ENCODE results near the gene EML5.
"Not testable (repeated sequence)": the region's sequence is repeated elsewhere in the genome, so short reads cannot be mapped to it uniquely, and the experiment has no call there.

The EML5 gene

GRCh38 chr14:88791629-88792472 is 902 bp downstream of the EML5 start:
- peak in 1 of 3 donors; percentile 27 for DNase-seq
- ChIA-PET POLR2A (interaction anchor here (2.0 kb wide), 1 partner anchor 33 kb away, joined by 6 read pairs; the partner anchor contains the start of gene TTC8), CTCF (interaction anchor here (0.8 to 2.2 kb wide), 5 partner anchors 8 to 127 kb away, joined by 3 to 5 read pairs (median 3); no protein-coding TSS in a partner anchor)
- under 1% methylated on average over 38 of the region's 52 CpGs for WGBS (ENCODE audit: insufficient coverage)
- Histone ChIP-seq H3K4me3 (ENCODE audit: control insufficient read depth in 1 of 7, extremely low read depth in 1 of 7, insufficient read depth in 4 of 7, low read depth in 2 of 7, low read length in 6 of 7) (peak overlapping the region; percentile 55 to 91 (median 76)), H3K27ac (ENCODE audit: insufficient read depth in 1 of 2, low read depth in 1 of 2, low read length in 2 of 2, poor library complexity in 1 of 2, severe bottlenecking in 2 of 2) (no peak overlapping the region), H3K27me3 (replicated peaks in 2 of 5; ENCODE audit: control insufficient read depth in 4 of 5, insufficient read depth in 5 of 5, low read length in 4 of 5) (peaks cover 13 to 18% (median 14%) of the 10 kb centered on the region in 5 experiments), H3K4me1 (ENCODE audit: control extremely low read depth in 1 of 4, control insufficient read depth in 4 of 4, insufficient read depth in 4 of 4, low read length in 3 of 4) (peaks cover 0 to 18% (median 14%) of the 10 kb centered on the region in 4 experiments), H3K9me3 (ENCODE audit: control extremely low read depth in 1 of 5, control insufficient read depth in 4 of 5, insufficient read depth in 2 of 5, low read depth in 1 of 5, low read length in 4 of 5) (no peaks in the 10 kb centered on the region), H3K36me3 (ENCODE audit: control insufficient read depth in 4 of 4, insufficient read depth in 4 of 4, low read length in 3 of 4) (no peaks in the 10 kb centered on the region)

GRCh38 chr14:88791252-88791621 is 1.5 kb downstream of the EML5 start:
- H3K4me1 ChIP-seq (ENCODE audit: control extremely low read depth in 1 of 4, control insufficient read depth in 4 of 4, insufficient read depth in 4 of 4, low read length in 3 of 4): peaks cover 0 to 18% (median 14%) of the 10 kb centered on the region in 4 experiments
- no peak overlapping the region for H3K27ac ChIP-seq (ENCODE audit: insufficient read depth in 1 of 2, low read depth in 1 of 2, low read length in 2 of 2, poor library complexity in 1 of 2, severe bottlenecking in 2 of 2)
- H3K27me3 ChIP-seq (replicated peaks in 2 of 5; ENCODE audit: control insufficient read depth in 4 of 5, insufficient read depth in 5 of 5, low read length in 4 of 5): peaks cover 13 to 18% (median 14%) of the 10 kb centered on the region in 5 experiments
- no peaks in the 10 kb centered on the region for H3K9me3 ChIP-seq (ENCODE audit: control extremely low read depth in 1 of 5, control insufficient read depth in 4 of 5, insufficient read depth in 2 of 5, low read depth in 1 of 5, low read length in 4 of 5)
- DNase-seq: no peak
- whole genome bisulfite sequencing (ENCODE audit: insufficient coverage): no CpG with 5 or more reads among the region's 3 CpGs
- no peaks in the 10 kb centered on the region for H3K36me3 ChIP-seq (ENCODE audit: control insufficient read depth in 4 of 4, insufficient read depth in 4 of 4, low read length in 3 of 4)
- peak overlapping the region in 2 of 7 experiments; percentile 87 to 91 for H3K4me3 ChIP-seq (ENCODE audit: control insufficient read depth in 1 of 7, extremely low read depth in 1 of 7, insufficient read depth in 4 of 7, low read depth in 2 of 7, low read length in 6 of 7)
- CTCF ChIA-PET: no interaction called here
- POLR2A ChIA-PET: no interaction called here

GRCh38 chr14:88790501-88791251 is 2.1 kb downstream of the EML5 start:
- POLR2A ChIA-PET: no interaction called here
- Histone ChIP-seq H3K36me3 (ENCODE audit: control insufficient read depth in 4 of 4, insufficient read depth in 4 of 4, low read length in 3 of 4) (no peaks in the 10 kb centered on the region), H3K4me3 (ENCODE audit: control insufficient read depth in 1 of 7, extremely low read depth in 1 of 7, insufficient read depth in 4 of 7, low read depth in 2 of 7, low read length in 6 of 7) (no peak overlapping the region), H3K27me3 (replicated peaks in 2 of 5; ENCODE audit: control insufficient read depth in 4 of 5, insufficient read depth in 5 of 5, low read length in 4 of 5) (peaks cover 13 to 18% (median 14%) of the 10 kb centered on the region in 5 experiments), H3K27ac (ENCODE audit: insufficient read depth in 1 of 2, low read depth in 1 of 2, low read length in 2 of 2, poor library complexity in 1 of 2, severe bottlenecking in 2 of 2) (no peak overlapping the region), H3K9me3 (ENCODE audit: control extremely low read depth in 1 of 5, control insufficient read depth in 4 of 5, insufficient read depth in 2 of 5, low read depth in 1 of 5, low read length in 4 of 5) (no peaks in the 10 kb centered on the region), H3K4me1 (ENCODE audit: control extremely low read depth in 1 of 4, control insufficient read depth in 4 of 4, insufficient read depth in 4 of 4, low read length in 3 of 4) (peaks cover 0 to 18% (median 14%) of the 10 kb centered on the region in 4 experiments)
- WGBS (ENCODE audit: insufficient coverage): 98% methylated on average over 4 of the region's 5 CpGs
- CTCF ChIA-PET: no interaction called here
- no peak for DNase-seq

GRCh38 chr14:88789573-88789972 is 3.2 kb downstream of the EML5 start:
- H3K27me3 ChIP-seq (replicated peaks in 2 of 5; ENCODE audit: control insufficient read depth in 4 of 5, insufficient read depth in 5 of 5, low read length in 4 of 5): peaks cover 13 to 18% (median 14%) of the 10 kb centered on the region in 5 experiments
- POLR2A ChIA-PET; CTCF ChIA-PET; H3K27ac ChIP-seq (ENCODE audit: insufficient read depth in 1 of 2, low read depth in 1 of 2, low read length in 2 of 2, poor library complexity in 1 of 2, severe bottlenecking in 2 of 2); DNase-seq; H3K9me3 ChIP-seq (ENCODE audit: control extremely low read depth in 1 of 5, control insufficient read depth in 4 of 5, insufficient read depth in 2 of 5, low read depth in 1 of 5, low read length in 4 of 5); H3K36me3 ChIP-seq (ENCODE audit: control insufficient read depth in 4 of 4, insufficient read depth in 4 of 4, low read length in 3 of 4); H3K4me3 ChIP-seq (ENCODE audit: control insufficient read depth in 1 of 7, extremely low read depth in 1 of 7, insufficient read depth in 4 of 7, low read depth in 2 of 7, low read length in 6 of 7): not testable (repeated sequence)
- H3K4me1 ChIP-seq (ENCODE audit: control extremely low read depth in 1 of 4, control insufficient read depth in 4 of 4, insufficient read depth in 4 of 4, low read length in 3 of 4): peaks cover 0 to 18% (median 14%) of the 10 kb centered on the region in 4 experiments

- DNase-seq: no peak
- ChIA-PET POLR2A (no interaction called here), CTCF (no interaction called here)
- Histone ChIP-seq H3K27ac (ENCODE audit: insufficient read depth in 1 of 2, low read depth in 1 of 2, low read length in 2 of 2, poor library complexity in 1 of 2, severe bottlenecking in 2 of 2) (no peak overlapping the region), H3K36me3 (ENCODE audit: control insufficient read depth in 4 of 4, insufficient read depth in 4 of 4, low read length in 3 of 4) (no peaks in the 10 kb centered on the region), H3K4me1 (ENCODE audit: control extremely low read depth in 1 of 4, control insufficient read depth in 4 of 4, insufficient read depth in 4 of 4, low read length in 3 of 4) (peaks cover 0 to 2% (median 0%) of the 10 kb centered on the region in 4 experiments), H3K4me3 (ENCODE audit: control insufficient read depth in 1 of 7, extremely low read depth in 1 of 7, insufficient read depth in 4 of 7, low read depth in 2 of 7, low read length in 6 of 7) (no peak overlapping the region), H3K27me3 (replicated peaks in 2 of 5; ENCODE audit: control insufficient read depth in 4 of 5, insufficient read depth in 5 of 5, low read length in 4 of 5) (peaks cover 6 to 13% (median 13%) of the 10 kb centered on the region in 5 experiments), H3K9me3 (ENCODE audit: control extremely low read depth in 1 of 5, control insufficient read depth in 4 of 5, insufficient read depth in 2 of 5, low read depth in 1 of 5, low read length in 4 of 5) (peaks cover 0 to 14% (median 12%) of the 10 kb centered on the region in 5 experiments)
- WGBS (ENCODE audit: insufficient coverage): 100% methylated on average over 4 of the region's 4 CpGs
Observed at GRCh38 chr14:88786715-88787114, 6.0 kb downstream of the EML5 start.

- DNase-seq: no peak
- ChIA-PET POLR2A (no interaction called here), CTCF (no interaction called here)
- Histone ChIP-seq H3K36me3 (ENCODE audit: control insufficient read depth in 4 of 4, insufficient read depth in 4 of 4, low read length in 3 of 4) (no peaks in the 10 kb centered on the region), H3K27me3 (replicated peaks in 2 of 5; ENCODE audit: control insufficient read depth in 4 of 5, insufficient read depth in 5 of 5, low read length in 4 of 5) (peaks cover 3 to 10% (median 5%) of the 10 kb centered on the region in 5 experiments), H3K9me3 (ENCODE audit: control extremely low read depth in 1 of 5, control insufficient read depth in 4 of 5, insufficient read depth in 2 of 5, low read depth in 1 of 5, low read length in 4 of 5) (peaks cover 0 to 14% (median 12%) of the 10 kb centered on the region in 5 experiments), H3K27ac (ENCODE audit: insufficient read depth in 1 of 2, low read depth in 1 of 2, low read length in 2 of 2, poor library complexity in 1 of 2, severe bottlenecking in 2 of 2) (no peak overlapping the region), H3K4me3 (ENCODE audit: control insufficient read depth in 1 of 7, extremely low read depth in 1 of 7, insufficient read depth in 4 of 7, low read depth in 2 of 7, low read length in 6 of 7) (no peak overlapping the region), H3K4me1 (ENCODE audit: control extremely low read depth in 1 of 4, control insufficient read depth in 4 of 4, insufficient read depth in 4 of 4, low read length in 3 of 4) (no peaks in the 10 kb centered on the region)
- WGBS (ENCODE audit: insufficient coverage): no CpG with 5 or more reads among the region's 1 CpG
Observed at GRCh38 chr14:88785911-88786310, 6.8 kb downstream of the EML5 start.

GRCh38 chr14:88775532-88775931 is 17.2 kb downstream of the EML5 start:
- 96% methylated on average over 3 of the region's 3 CpGs for whole genome bisulfite sequencing (ENCODE audit: insufficient coverage)
- H3K4me1 ChIP-seq (ENCODE audit: control extremely low read depth in 1 of 4, control insufficient read depth in 4 of 4, insufficient read depth in 4 of 4, low read length in 3 of 4): no peaks in the 10 kb centered on the region
- DNase-seq: no peak
- H3K27ac ChIP-seq (ENCODE audit: insufficient read depth in 1 of 2, low read depth in 1 of 2, low read length in 2 of 2, poor library complexity in 1 of 2, severe bottlenecking in 2 of 2): no peak overlapping the region
- H3K27me3 ChIP-seq (replicated peaks in 2 of 5; ENCODE audit: control insufficient read depth in 4 of 5, insufficient read depth in 5 of 5, low read length in 4 of 5): no peaks in the 10 kb centered on the region
- H3K4me3 ChIP-seq (ENCODE audit: control insufficient read depth in 1 of 7, extremely low read depth in 1 of 7, insufficient read depth in 4 of 7, low read depth in 2 of 7, low read length in 6 of 7): no peak overlapping the region
- H3K36me3 ChIP-seq (ENCODE audit: control insufficient read depth in 4 of 4, insufficient read depth in 4 of 4, low read length in 3 of 4): no peaks in the 10 kb centered on the region
- ChIA-PET CTCF (no interaction called here), POLR2A (no interaction called here)
- H3K9me3 ChIP-seq (ENCODE audit: control extremely low read depth in 1 of 5, control insufficient read depth in 4 of 5, insufficient read depth in 2 of 5, low read depth in 1 of 5, low read length in 4 of 5): peaks cover 0 to 5% (median 0%) of the 10 kb centered on the region in 5 experiments
